HAP-1 (cell line): Measurements from ENCODE around the gene HEXB.
A peak's percentile ranks its signal among the peaks of the same experiment; 100 is the strongest.

ENCODE experiments used
- DNase-seq, 2 experiments: peaks; one replicate each; pipeline ENCODE4 v3.0.0-alpha.2; 2016 to 2020; ENCODE audit warnings: low spot score in 2 of 2
- H3K27me3 ChIP-seq: fragments of 250-450 bp; sonication (Bioruptor Pico); 2 replicates; pipeline ENCODE4 v1.5.1; 2020; ENCODE audit warnings: low read depth, mild to moderate bottlenecking, moderate library complexity
- H3K36me3 ChIP-seq: fragments of 250-450 bp; sonication (Bioruptor Pico); replicated peaks from 2 replicates; pipeline ENCODE4 v1.5.1; 2020; ENCODE audit warnings: mild to moderate bottlenecking
- H3K4me1 ChIP-seq: fragments of 250-450 bp; sonication (Bioruptor Pico); 2 replicates; pipeline ENCODE4 v1.5.1; 2020; ENCODE audit warnings: mild to moderate bottlenecking
- H3K4me3 ChIP-seq: fragments of 250-450 bp; sonication (Bioruptor Pico); 2 replicates; pipeline ENCODE4 v1.5.1; 2020; ENCODE audit warnings: mild to moderate bottlenecking, moderate library complexity
- H3K9me3 ChIP-seq: fragments of 250-450 bp; sonication (Bioruptor Pico); 2 replicates; pipeline ENCODE4 v1.5.1; 2020; ENCODE audit warnings: mild to moderate bottlenecking, moderate library complexity
- in situ Hi-C: fragments of 300-500 bp; cut with MboI; formaldehyde crosslinking; loops from 3 replicates; pipeline ENCODE4 v1.14.3; 2020; ENCODE audit warnings: low sequenced_read_pairs, inconsistent platforms, mixed read lengths

Gene HEXB

GRCh38 chr5:74647096-74647495 lies 37.9 kb upstream of the HEXB start:
- Histone ChIP-seq H3K36me3 (no peaks in the 10 kb centered on the region), H3K4me1 (peaks cover 3% of the 10 kb centered on the region; the same call in 1 of the 2 replicates), H3K4me3 (no peak overlapping the region), H3K27me3 (no peaks in the 10 kb centered on the region), H3K9me3 (no peaks in the 10 kb centered on the region)
- DNase-seq = peak; percentile 52 to 60
- in situ Hi-C loops = loop anchor here (5.0 to 25.0 kb wide), 2 partner anchors 610 to 745 kb away; no protein-coding TSS in a partner anchor

DNA sequence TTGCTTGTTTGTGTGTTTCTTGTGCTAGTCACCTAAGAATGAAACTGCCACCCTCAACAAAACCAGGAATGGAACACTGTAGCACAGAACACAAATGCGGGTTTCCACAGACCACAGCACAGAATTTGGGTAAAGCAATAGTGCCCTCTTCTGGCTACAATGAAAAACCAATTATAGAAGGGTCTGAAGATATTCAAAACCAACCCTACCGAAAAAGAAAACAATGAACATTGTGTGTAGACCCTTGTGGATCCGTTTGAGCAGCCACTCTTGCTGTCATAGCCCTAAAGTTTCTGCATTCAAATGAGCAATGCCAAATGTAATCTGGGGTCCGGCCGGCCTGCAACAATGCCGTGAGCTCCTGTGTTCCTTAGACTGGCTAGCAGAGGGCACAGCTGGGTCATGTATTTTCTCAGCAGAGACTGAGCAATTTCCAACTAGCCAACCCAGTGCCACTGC lies 36.2 kb upstream of the HEXB start:
- Histone ChIP-seq H3K27me3 (no peaks in the 10 kb centered on the region), H3K4me3 (no peak overlapping the region), H3K36me3 (no peaks in the 10 kb centered on the region), H3K9me3 (no peaks in the 10 kb centered on the region), H3K4me1 (peaks cover 3% of the 10 kb centered on the region; the same call in 1 of the 2 replicates)
- DNase-seq = peak; percentile 47 to 68
- in situ Hi-C loops = loop anchor here (5.0 to 25.0 kb wide), 2 partner anchors 612 to 747 kb away; no protein-coding TSS in a partner anchor

DNA sequence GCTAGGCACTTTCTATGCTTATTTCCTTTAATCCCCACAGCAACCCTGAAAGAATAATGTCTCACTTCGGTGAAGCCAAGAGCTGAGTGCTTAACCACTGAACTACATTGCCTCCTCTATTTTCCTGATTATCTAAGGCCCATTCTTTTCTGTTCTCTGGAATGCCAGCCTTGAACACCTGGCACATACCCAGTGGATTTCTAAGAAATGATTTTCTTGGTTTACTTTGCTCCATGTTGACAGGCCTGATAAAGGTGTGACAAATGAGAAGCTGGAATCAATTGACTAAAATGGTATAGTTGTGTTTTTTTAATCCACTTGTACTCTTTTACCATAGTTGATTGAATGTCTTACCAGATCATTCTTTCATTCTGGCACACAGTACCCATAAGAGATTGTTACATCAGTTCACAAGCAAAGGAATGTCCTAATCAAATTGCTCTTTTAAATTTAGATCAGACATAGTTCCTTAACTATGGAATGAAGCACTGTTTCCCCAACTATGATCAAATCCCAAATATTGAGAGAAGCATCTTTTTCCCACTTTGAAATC lies 35.5 kb upstream of the HEXB start:
- in situ Hi-C loops = loop anchor here (5.0 to 25.0 kb wide), 2 partner anchors 612 to 747 kb away; no protein-coding TSS in a partner anchor
- H3K9me3 ChIP-seq = no peaks in the 10 kb centered on the region
- H3K36me3 ChIP-seq = no peaks in the 10 kb centered on the region
- no peaks in the 10 kb centered on the region for H3K27me3 ChIP-seq
- DNase-seq = no peak
- peaks cover 3% of the 10 kb centered on the region; the same call in 1 of the 2 replicates for H3K4me1 ChIP-seq
- no peak overlapping the region for H3K4me3 ChIP-seq

DNA sequence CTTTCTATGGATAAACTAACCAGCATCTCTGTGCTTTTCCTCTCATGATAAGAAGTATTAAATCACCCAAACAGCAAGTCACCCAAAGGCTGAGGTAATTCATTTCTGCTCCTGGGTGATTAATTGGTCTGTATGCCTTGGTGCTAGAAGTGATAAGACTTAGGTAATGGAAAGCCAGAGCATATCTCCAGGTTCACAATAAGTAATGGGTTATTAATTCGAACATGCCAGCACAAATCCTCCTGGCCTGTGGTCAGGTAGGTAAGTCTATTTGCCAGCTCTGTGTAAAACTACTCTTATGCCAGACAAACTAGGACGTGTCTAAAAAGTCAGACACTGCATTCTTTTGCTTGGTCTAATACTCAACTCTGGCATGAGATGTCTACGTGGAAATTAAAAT lies 33.3 kb upstream of the HEXB start:
- no peak for DNase-seq
- Histone ChIP-seq H3K4me1 (peaks cover 3% of the 10 kb centered on the region; the same call in 1 of the 2 replicates), H3K27me3 (no peaks in the 10 kb centered on the region), H3K36me3 (no peaks in the 10 kb centered on the region), H3K4me3 (no peak overlapping the region), H3K9me3 (no peaks in the 10 kb centered on the region)
- in situ Hi-C loops = no loop called here

GRCh38 chr5:74652576-74652975 lies 32.5 kb upstream of the HEXB start:
- H3K27me3 ChIP-seq = no peaks in the 10 kb centered on the region
- in situ Hi-C loops = no loop called here
- DNase-seq = no peak
- H3K36me3 ChIP-seq = no peaks in the 10 kb centered on the region
- no peak overlapping the region for H3K4me3 ChIP-seq
- no peaks in the 10 kb centered on the region for H3K4me1 ChIP-seq
- H3K9me3 ChIP-seq = no peaks in the 10 kb centered on the region

- no peaks in the 10 kb centered on the region for H3K4me1 ChIP-seq
- no peaks in the 10 kb centered on the region for H3K27me3 ChIP-seq
- no peaks in the 10 kb centered on the region for H3K36me3 ChIP-seq
- H3K4me3 ChIP-seq = no peak overlapping the region
- no peak for DNase-seq
- H3K9me3 ChIP-seq = peaks cover 2% of the 10 kb centered on the region; the same call in 1 of the 2 replicates
- in situ Hi-C loops = no loop called here
Observed at GRCh38 chr5:74653991-74654390, 31.0 kb upstream of the HEXB start.

GRCh38 chr5:74655206-74655605 lies 29.8 kb upstream of the HEXB start:
- Histone ChIP-seq H3K27me3 (0 out of 2 replicates have a peak, but pooled peaks cover 2% of the 10 kb centered on the region), H3K36me3 (no peaks in the 10 kb centered on the region), H3K4me3 (no peak overlapping the region), H3K4me1 (no peaks in the 10 kb centered on the region), H3K9me3 (peaks cover 2% of the 10 kb centered on the region; the same call in 1 of the 2 replicates)
- DNase-seq = no peak
- in situ Hi-C loops = no loop called here

DNA sequence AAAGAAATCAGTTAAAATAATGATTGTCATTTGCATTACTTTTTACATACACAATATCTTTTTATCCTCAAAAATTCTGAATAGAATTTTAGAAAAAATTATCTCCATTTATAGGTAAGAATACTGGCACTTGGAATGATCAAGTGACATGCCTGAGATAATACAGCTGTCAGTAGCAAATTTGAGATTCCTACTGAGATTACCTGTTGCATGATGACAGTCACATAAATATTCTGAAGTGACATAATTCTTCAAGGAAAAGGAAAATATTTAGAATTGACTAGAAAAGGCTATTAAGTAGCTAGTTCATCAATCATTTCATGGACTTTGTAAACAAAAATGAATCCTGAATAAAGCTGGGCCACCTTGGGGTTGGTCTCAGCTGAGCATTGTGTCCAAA lies 29.3 kb upstream of the HEXB start:
- Histone ChIP-seq H3K4me1 (no peaks in the 10 kb centered on the region), H3K4me3 (no peak overlapping the region), H3K27me3 (0 out of 2 replicates have a peak, but pooled peaks cover 2% of the 10 kb centered on the region), H3K9me3 (peaks cover 2% of the 10 kb centered on the region; the same call in 1 of the 2 replicates), H3K36me3 (no peaks in the 10 kb centered on the region)
- DNase-seq = no peak
- in situ Hi-C loops = no loop called here

DNA sequence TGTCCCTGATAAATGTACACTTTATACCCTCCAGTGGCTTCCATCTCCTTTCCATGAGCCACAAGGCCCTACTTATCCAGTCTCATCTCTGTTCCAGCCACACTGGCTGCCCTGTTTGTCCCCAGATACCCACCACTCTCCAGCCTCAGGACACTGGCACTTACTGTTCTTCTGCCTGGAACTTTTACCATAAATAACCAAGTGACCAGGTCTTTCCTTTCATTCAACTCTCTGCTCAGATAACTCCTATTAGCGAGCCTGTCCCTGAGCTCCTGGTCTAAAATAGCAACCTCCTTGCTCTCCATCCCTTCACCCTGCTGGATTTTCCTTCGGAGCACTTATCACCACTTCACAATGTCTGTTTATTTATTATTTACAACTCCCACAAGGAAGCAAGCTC lies 27.9 kb upstream of the HEXB start:
- DNase-seq = no peak
- no peaks in the 10 kb centered on the region for H3K4me1 ChIP-seq
- in situ Hi-C loops = no loop called here

GRCh38 chr5:74659172-74659571 lies 25.9 kb upstream of the HEXB start:
- Histone ChIP-seq H3K9me3 (peaks cover 2% of the 10 kb centered on the region; the same call in 1 of the 2 replicates), H3K4me1 (no peaks in the 10 kb centered on the region), H3K27me3 (0 out of 2 replicates have a peak, but pooled peaks cover 2% of the 10 kb centered on the region), H3K36me3 (no peaks in the 10 kb centered on the region), H3K4me3 (no peak overlapping the region)
- DNase-seq = no peak
- in situ Hi-C loops = no loop called here

More for the DNA sequence above, 27.9 kb upstream of the HEXB start:
- Histone ChIP-seq H3K9me3 (peaks cover 2% of the 10 kb centered on the region; the same call in 1 of the 2 replicates), H3K4me3 (no peak overlapping the region), H3K27me3 (0 out of 2 replicates have a peak, but pooled peaks cover 2% of the 10 kb centered on the region), H3K36me3 (no peaks in the 10 kb centered on the region)

DNA sequence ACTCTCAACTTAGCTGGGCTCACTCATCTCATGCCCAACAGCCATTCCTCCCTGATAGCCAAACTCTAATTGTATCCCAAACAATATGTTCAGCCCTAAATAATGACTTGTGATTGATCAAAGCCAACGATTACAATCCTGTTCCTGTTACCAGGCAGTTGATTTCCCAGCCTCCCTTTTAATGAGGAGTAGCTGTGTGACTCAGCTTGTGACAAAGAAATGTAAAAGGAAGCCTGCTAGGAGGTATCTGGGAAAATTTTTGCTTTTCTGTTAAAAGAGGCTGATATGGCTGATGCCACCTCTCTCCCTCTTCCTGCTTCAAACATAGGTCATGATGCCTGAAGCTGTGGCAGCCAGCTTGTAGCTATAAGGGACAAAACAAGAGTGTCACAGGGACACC lies 24.9 kb upstream of the HEXB start:
- no peak overlapping the region for H3K4me3 ChIP-seq
- no peak for DNase-seq
- in situ Hi-C loops = no loop called here
- H3K4me1 ChIP-seq = no peaks in the 10 kb centered on the region
- H3K9me3 ChIP-seq = peaks cover 2% of the 10 kb centered on the region; the same call in 1 of the 2 replicates
- 0 out of 2 replicates have a peak, but pooled peaks cover 2% of the 10 kb centered on the region for H3K27me3 ChIP-seq
- H3K36me3 ChIP-seq = no peaks in the 10 kb centered on the region

GRCh38 chr5:74660873-74661272 lies 24.2 kb upstream of the HEXB start:
- 0 out of 2 replicates have a peak, but pooled peaks cover 2% of the 10 kb centered on the region for H3K27me3 ChIP-seq
- in situ Hi-C loops = no loop called here
- no peak for DNase-seq
- peaks cover 2% of the 10 kb centered on the region; the same call in 1 of the 2 replicates for H3K9me3 ChIP-seq
- H3K4me1 ChIP-seq = no peaks in the 10 kb centered on the region
- no peaks in the 10 kb centered on the region for H3K36me3 ChIP-seq
- H3K4me3 ChIP-seq = no peak overlapping the region

GRCh38 chr5:74664551-74664950 lies 20.5 kb upstream of the HEXB start:
- Histone ChIP-seq H3K27me3 (0 out of 2 replicates have a peak, but pooled peaks cover 2% of the 10 kb centered on the region), H3K36me3 (no peaks in the 10 kb centered on the region), H3K4me3 (no peak overlapping the region), H3K9me3 (no peaks in the 10 kb centered on the region), H3K4me1 (no peaks in the 10 kb centered on the region)
- no peak for DNase-seq
- in situ Hi-C loops = no loop called here

DNA sequence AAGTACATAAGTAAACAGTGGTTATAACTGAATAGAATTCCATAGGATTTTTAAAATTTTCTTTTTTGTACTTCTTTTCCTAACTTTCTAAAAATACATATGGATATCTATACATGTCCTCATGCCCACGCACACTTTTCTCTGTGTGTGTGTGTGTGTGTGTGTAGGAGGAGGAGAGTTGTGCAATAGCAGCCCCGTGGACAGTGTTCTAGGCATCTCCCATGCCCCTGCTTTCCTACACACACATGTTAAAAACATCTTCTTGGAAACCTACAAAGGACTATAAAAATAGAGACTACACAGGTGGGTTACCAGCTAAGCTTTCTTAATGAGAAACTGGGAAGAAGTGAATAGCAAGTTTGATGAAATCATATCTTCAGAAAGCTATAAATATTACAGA lies 19.8 kb upstream of the HEXB start:
- in situ Hi-C loops = no loop called here
- Histone ChIP-seq H3K9me3 (no peaks in the 10 kb centered on the region), H3K4me1 (no peaks in the 10 kb centered on the region), H3K4me3 (no peak overlapping the region), H3K36me3 (no peaks in the 10 kb centered on the region), H3K27me3 (no peaks in the 10 kb centered on the region)
- no peak for DNase-seq
